ENCODE data around the gene ARHGAP6.

ARHGAP6 gene

GRCh38 chrX:11242704-11243103 lies 423.0 kb downstream of the ARHGAP6 start:
- TF ChIP-seq CTCF (conservative IDR thresholded peaks at IDR 0.05): no peak
- no peak for TF ChIP-seq ZFX (IDR thresholded peaks at IDR 0.05)
- H3K27ac ChIP-seq: no peak overlapping the region

- H3K27ac ChIP-seq: no peak overlapping the region
- no peak for TF ChIP-seq CTCF (conservative IDR thresholded peaks at IDR 0.05)
- TF ChIP-seq ZFX (IDR thresholded peaks at IDR 0.05): no peak
Observed at GRCh38 chrX:11241720-11242119, 424.0 kb downstream of the ARHGAP6 start.

- TF ChIP-seq ZFX (IDR thresholded peaks at IDR 0.05) (no peak), CTCF (conservative IDR thresholded peaks at IDR 0.05) (no peak)
- peak overlapping the region; percentile 87; the same call in 1 of the 2 replicates for H3K27ac ChIP-seq
Observed at GRCh38 chrX:11239230-11239629, 426.5 kb downstream of the ARHGAP6 start.

GRCh38 chrX:11235377-11235776 lies 430.3 kb downstream of the ARHGAP6 start:
- H3K27ac ChIP-seq: peak overlapping the region; percentile 53

GRCh38 chrX:11215191-11215921 lies 450.4 kb downstream of the ARHGAP6 start:
- H3K27ac ChIP-seq: no peak overlapping the region
- no peak for TF ChIP-seq ZFX (IDR thresholded peaks at IDR 0.05)
- no peak for TF ChIP-seq CTCF (conservative IDR thresholded peaks at IDR 0.05)

GRCh38 chrX:11214346-11215190 lies 451.2 kb downstream of the ARHGAP6 start:
- no peak overlapping the region for H3K27ac ChIP-seq
- TF ChIP-seq CTCF (conservative IDR thresholded peaks at IDR 0.05): no peak
- no peak for TF ChIP-seq ZFX (IDR thresholded peaks at IDR 0.05)

- H3K27ac ChIP-seq: no peak overlapping the region
- TF ChIP-seq CTCF (conservative IDR thresholded peaks at IDR 0.05) (no peak), ZFX (IDR thresholded peaks at IDR 0.05) (no peak)
Observed at GRCh38 chrX:11212741-11213140, 453.0 kb downstream of the ARHGAP6 start.

Data from C4-2B (cell line).